ENCODE results near the gene PCBP3.
"Not testable (repeated sequence)": the region's sequence is repeated elsewhere in the genome, so short reads cannot be mapped to it uniquely, and the experiment has no call there.

The PCBP3 gene

DNA sequence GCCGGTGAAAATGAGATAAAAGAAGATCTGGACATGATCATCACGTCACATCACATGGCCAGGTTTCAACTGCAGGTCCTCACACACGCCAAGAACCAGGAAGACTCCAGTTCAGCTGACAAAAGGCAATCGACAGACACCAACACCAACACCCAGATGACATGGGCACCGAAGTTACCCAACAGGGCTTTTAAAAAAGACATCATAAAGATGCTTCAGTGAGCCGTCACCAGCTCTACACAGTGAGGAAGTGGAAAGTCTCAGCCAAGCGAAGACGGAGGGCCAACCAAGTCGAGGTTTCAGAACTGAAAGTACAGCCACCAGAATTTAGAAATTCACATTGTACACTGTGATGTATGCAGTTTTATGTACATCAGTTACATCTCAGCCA, 183.8 kb downstream of the PCBP3 start:
- no peak for DNase-seq
- intact Hi-C loops (cut with DNase I) = no loop called here

DNA sequence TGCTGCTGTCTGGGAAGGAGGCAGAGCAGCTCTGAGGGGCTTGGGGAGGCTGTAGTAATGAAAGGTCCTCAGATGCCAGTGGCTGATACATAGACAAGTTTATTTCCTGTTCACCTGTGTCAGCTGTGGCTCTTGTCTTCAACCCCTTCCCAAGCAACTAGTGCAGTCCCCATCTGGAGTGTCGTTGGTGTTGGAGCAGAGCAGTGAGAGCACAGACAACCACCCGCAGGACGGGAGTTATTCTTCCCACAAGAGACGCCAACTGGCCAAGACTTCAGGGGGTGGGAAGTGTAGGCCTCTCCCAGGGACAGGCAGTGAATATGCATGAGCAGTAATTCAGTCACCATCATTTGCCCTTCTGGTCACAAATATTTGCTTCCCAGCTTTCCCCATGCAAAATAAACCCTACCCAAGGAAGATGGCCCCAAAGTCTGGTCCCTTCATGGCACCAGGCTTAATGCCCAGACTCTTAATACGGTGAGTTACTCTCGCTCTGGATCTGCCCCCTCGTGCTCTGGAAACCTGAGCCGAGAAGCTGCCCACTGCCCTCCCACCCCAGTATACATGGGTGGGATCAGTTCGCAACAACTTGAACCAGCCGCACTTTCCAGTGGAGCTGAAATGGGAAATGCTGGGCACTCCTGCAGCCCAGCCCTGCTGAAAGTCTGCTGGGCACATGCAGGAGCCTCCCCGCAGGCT, 184.5 kb downstream of the PCBP3 start:
- peak in 3 of 42 donors; percentile 15 to 30 (median 26) for DNase-seq
- intact Hi-C loops (cut with DNase I) = no loop called here

DNA sequence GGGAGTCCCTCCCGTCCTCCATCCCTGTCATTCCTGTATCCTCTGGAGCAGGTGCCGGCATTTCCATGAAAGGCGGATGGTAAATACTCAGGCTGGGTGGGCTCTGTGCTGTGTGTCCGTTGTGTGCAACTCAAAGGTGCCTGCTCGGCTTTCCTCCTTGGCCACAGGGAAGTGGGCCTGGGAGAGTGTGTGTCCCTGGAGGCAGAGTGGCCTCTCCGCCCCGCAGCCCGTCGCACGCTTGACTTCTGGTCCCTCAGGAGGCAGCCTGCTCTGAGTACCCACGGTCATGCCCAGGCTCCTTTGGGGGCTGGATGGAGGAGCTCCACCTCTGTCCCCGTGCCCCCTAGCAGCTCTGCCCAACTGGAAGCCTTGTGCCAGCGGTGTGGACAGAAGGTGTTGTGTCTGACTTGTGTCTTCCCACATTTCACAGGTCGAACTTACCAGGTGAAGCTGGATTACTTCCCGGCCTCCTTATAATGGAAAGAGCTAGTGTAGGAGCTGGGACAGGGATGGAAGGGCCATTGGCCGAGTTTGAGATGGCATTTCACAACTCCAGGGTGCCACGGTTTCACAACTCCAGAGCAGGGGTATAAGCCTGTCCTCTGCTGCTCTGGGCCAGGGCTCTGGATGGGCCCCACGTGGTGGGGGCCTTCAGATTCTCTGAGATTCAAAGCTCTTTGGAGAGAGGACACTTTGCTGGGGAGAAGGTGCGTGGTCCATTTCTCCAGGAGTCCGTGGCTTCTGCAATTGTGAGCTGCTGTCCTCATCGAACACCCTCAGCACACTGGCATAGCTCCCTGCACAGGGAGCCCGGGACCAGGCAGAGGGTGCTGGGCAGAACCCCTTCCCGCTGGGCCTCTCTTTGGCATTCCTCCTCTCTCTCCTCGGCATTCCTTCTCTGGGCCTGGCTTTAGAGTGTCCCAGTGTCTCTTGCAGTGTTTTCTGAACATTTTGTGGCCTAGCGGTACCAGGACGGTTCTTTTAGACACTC, 185.3 kb downstream of the PCBP3 start:
- intact Hi-C loops (cut with DNase I) = no loop called here
- DNase-seq = peak in 5 of 42 donors; percentile 13 to 33 (median 26)

- intact Hi-C loops (cut with DNase I) = no loop called here
- DNase-seq = peak in 1 of 42 donors; percentile 4
Observed at GRCh38 chr21:45829668-45830067, 186.1 kb downstream of the PCBP3 start.

DNA sequence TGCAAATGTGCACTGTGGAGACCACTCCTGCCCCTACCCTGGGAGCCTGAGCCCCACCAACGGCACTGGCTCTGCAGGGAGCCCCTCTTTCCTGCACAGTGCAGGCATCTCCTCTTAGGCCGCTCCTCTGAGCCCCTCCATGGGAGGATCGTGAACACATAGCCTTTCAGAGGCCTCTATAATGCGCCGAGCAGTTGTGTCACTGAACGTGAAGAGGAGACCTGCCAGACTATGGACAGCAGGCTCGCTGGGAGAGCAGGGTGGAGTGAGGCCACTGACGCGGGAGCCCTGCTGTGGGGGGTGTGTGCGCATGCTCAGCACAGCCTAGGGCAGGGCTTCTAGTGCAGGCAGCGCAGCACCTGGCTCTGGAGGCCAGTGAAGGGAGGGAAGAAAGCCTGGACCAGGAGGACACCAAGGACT, 186.7 kb downstream of the PCBP3 start:
- peak in 3 of 42 donors; percentile 8 to 39 (median 32) for DNase-seq

DNA sequence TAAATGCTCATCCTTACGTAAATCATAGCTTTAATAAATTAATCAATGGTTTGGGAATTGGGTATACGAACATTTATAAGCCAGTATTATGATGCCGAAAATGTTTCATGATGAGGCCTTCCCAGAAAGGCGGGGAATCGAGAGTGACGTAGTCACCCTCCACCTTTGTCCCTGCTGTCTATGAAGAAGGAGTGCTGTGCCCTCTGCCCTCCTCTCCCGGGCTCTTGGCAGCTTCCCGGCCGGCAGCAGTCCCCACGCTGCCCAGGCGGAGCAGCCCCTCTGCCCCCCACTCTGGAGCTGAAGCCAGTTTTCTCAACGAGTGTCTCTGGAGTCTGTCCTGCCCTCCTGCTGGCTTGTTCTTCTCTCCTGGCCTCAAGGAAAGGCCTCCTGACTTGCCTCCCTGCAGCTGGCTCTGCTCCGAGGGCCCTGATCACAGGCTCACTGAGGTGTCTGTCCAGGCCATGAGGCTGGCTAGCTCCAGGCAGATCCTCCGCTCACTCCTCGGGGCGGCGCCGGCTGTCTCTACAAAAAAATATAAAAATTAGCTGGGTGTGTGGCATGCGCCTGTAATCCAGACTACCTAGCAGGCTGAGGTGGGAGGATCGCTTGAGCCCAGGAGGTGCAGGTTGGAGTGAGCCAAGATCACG, 187.3 kb downstream of the PCBP3 start:
- intact Hi-C loops (cut with DNase I) = no loop called here
- peak in 4 of 42 donors; percentile 14 to 36 (median 29) for DNase-seq

More for the DNA sequence above, 186.7 kb downstream of the PCBP3 start:
- intact Hi-C loops (cut with DNase I) = no loop called here

DNA sequence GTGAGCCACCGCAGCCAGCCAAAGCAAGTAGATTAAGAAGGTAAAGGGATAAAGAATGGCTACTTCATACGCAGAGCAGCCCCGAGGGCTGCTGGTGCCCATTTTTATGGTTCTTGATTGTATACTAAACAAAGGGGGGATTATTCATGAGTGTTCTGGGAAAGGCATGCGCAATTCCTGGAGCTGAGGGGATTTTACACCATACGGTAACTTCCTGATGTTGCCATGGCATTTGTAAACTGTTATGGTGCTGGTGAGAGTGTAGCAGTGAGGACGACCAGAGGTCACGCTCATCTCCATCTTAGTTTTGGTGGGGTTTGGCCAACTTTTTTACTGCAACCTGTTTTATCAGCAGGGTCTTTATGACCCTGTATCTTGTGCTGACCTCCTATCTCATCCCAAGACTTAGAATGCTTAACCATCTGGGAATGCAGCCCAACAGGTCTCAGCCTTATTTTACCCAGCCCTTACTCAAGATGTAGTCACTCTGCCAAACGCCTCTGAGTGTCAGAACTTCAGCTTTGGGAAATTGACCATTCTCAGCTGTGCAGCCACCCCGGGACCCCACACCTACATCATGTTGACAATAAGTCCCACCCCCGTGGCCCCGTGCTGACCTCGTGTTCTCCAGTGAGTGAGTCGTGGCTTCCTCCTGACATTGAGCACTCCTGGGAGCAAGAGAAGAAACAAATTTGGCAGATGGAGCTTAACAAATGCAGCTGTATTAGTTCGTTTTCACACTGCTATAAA, 188.6 kb downstream of the PCBP3 start:
- intact Hi-C loops (cut with DNase I) = no loop called here
- peak in 3 of 42 donors; percentile 11 to 33 (median 23) for DNase-seq

DNA sequence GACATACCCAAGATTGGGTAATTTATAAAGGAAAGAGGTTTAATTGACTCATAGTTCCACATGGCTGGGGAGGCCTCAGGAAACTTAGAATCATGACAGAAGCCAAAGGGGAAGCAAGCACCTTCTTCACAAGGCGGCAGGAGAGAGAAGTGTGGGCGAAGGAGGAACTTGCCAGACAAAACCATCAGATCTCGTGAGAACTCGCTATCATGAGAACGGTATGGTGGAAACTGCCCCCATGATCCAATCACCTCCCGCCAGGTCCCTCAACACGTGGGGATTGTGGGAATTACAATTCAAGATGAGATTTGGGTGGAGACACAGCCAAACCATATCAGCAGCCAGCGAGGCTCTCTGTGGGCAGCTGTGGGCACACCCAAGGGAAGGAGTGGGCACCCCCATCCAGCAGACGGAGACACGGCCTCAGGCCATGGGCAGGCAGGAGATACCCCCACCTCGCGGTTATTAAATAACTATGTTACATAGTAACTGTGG, 189.3 kb downstream of the PCBP3 start:
- peak in 3 of 42 donors; percentile 7 to 31 (median 22) for DNase-seq
- intact Hi-C loops (cut with DNase I) = not testable (repeated sequence)

- peak in 15 of 42 donors; percentile 11 to 58 (median 44) for DNase-seq
- intact Hi-C loops (cut with DNase I) = no loop called here
Observed at GRCh38 chr21:45833414-45833813, 189.9 kb downstream of the PCBP3 start.

GRCh38 chr21:45834026-45834715, 190.6 kb downstream of the PCBP3 start:
- DNase-seq = peak in 4 of 42 donors; percentile 7 to 37 (median 16)
- intact Hi-C loops (cut with DNase I) = no loop called here

- peak in 3 of 42 donors; percentile 2 to 39 (median 3) for DNase-seq
- intact Hi-C loops (cut with DNase I) = no loop called here
Observed at GRCh38 chr21:45834821-45835293, 191.3 kb downstream of the PCBP3 start.

DNA sequence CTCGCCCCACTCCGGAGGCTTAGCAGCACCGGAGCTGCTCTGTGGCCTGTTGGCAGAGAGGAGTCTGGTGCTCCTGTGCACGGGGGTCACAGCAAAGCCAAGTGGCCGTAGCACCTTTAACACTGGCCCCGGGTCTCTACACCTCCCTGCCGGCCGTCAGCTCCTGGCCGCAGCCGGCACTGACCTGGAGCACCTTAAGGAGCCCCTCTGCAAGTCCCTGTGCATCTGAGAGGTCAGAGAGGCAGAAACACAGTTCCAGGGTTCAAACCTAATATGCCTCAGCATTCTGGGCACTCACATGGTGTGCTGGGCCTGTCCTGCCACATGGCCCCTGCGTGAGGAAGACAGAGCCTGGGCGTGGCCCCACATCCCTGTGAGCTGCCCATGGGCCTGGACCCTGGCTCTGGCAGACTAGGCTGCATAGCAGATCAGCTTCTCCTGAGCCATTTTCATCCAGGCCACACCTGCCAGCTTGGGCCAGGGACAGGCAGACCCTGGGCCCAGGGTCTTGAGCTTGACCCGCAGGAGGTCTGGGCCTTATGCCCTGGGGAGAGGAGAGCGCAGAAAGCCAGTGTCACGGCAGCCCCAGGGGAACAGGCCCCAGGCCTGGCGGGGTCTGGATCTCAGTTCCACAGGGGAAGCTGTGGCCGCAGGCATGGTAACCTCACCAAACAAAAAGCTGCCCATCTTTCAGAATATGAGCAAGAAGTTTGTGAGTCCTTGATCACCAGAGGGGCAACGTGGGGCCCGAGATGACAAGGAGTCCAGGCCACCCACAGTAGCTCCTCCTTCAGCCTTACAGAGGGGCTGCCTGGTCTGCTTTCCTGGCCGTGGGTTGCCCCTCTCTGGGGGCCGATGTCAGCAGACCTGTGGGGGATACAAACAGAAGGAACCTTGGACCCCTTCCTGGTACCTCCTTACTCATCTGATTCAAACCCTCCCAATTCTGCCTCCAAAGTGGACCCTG, 192.1 kb downstream of the PCBP3 start:
- intact Hi-C loops (cut with DNase I) = no loop called here
- peak in 4 of 42 donors; percentile 1 to 34 (median 20) for DNase-seq

GRCh38 chr21:45836268-45836655, 192.7 kb downstream of the PCBP3 start:
- peak in 7 of 42 donors; percentile 7 to 43 (median 23) for DNase-seq
- intact Hi-C loops (cut with DNase I) = no loop called here

GRCh38 chr21:45836694-45837670, 193.5 kb downstream of the PCBP3 start:
- peak in 4 of 42 donors; percentile 4 to 31 (median 22) for DNase-seq
- intact Hi-C loops (cut with DNase I) = no loop called here

GRCh38 chr21:45837936-45838335, 194.4 kb downstream of the PCBP3 start:
- peak in 4 of 42 donors; percentile 8 to 35 (median 30) for DNase-seq
- intact Hi-C loops (cut with DNase I) = no loop called here

All from head of caudate nucleus (tissue), 42 donors.